K562 (cell line): ENCODE results near the gene FLAD1. TPM values are rescaled to one million over a fixed set of nuclear protein-coding genes. Genes with fewer than 3 reads are reported as not detected.
A peak's percentile ranks its signal among the peaks of the same experiment; 100 is the strongest.

Experiments
- CHD7 ChIP-seq: fragments of 200-600 bp; sonication (generic); IDR thresholded peaks from one replicate; pipeline ENCODE4 v1.6.1; 2012; ENCODE audit warnings: mild to moderate bottlenecking, low read depth, low read length, inconsistent platforms
- E4F1 ChIP-seq: fragments of 250-450 bp; sonication (Bioruptor Pico); IDR thresholded peaks from 2 replicates; pipeline ENCODE4 v1.5.0; 2021; ENCODE audit warnings: mild to moderate bottlenecking, borderline replicate concordance
- GATA2 ChIP-seq: sonication (generic); formaldehyde crosslinking; IDR thresholded peaks from 2 replicates; pipeline ENCODE4 v1.4.0; 2020; ENCODE audit warnings: mild to moderate bottlenecking, missing genetic modification reagents
- HNRNPUL1 ChIP-seq: fragments of 200-400 bp; formaldehyde crosslinking; IDR thresholded peaks from 2 replicates; pipeline ENCODE4 v1.6.1; 2017; ENCODE audit warnings: low read length
- SMARCC2 ChIP-seq: fragments of 450-650 bp; IDR thresholded peaks from 2 replicates; pipeline ENCODE4 v1.6.1; 2017; ENCODE audit warnings: antibody characterized with exemption, moderate library complexity, mild to moderate bottlenecking, low read depth
- SP1 ChIP-seq: sonication (generic); formaldehyde crosslinking; IDR thresholded peaks from 2 replicates; pipeline ENCODE4 v1.8.1; 2022; ENCODE audit warnings: mild to moderate bottlenecking, missing genetic modification reagents
- ZBTB26 ChIP-seq: fragments of 450-650 bp; formaldehyde crosslinking; IDR thresholded peaks from 2 replicates; pipeline ENCODE4 v1.4.0; 2022; ENCODE audit warnings: missing genetic modification characterization
- ZKSCAN8 ChIP-seq: fragments of 200-800 bp; sonication (Bioruptor generic); IDR thresholded peaks from 2 replicates; pipeline ENCODE4 v1.6.1; 2016; ENCODE audit warnings: missing genetic modification characterization, missing compliant biosample characterization
- polyA plus RNA-seq, 8 experiments: library from polyadenylated mRNA; depleted of rRNA in 4 of 8; stranded (reverse) in 5 of 8; unstranded in 3 of 8; fragments of >200 nt; fragmentation: Nextera tagmentation in 2 of 8; fragmentation: Illumina TruSeq in 1 of 8; extraction: Ambion mirVana in 2 of 8; extraction: Trizol in 1 of 8; gene quantifications; 2 replicates each; pipeline versions ENCODE4 v1.2.1 to v1.2.3, GENCODE V29; 2011 to 2014; ENCODE audit warnings: inconsistent platforms in 1 of 8, missing spikeins in 1 of 8
- total RNA-seq, 7 experiments: library from RNA; depleted of rRNA in 6 of 7; stranded (reverse); fragments of >200 nt in 6 of 7; fragmentation: Illumina TruSeq in 2 of 7; extraction: Trizol in 2 of 7; gene quantifications; 2 replicates each; pipeline versions ENCODE4 v1.2.1 to v1.2.3, GENCODE V29; 2011 to 2021; ENCODE audit warnings: low replicate concordance in 1 of 7

FLAD1 gene
- total and polyA plus RNA-seq, 9 of the 15 experiments (the other 6 are each of a cell fraction or from before 2014, with no cell fraction given), result 24.9 to 85.8 (median 67.0) TPM

- TF ChIP-seq CHD7 (no peak), SP1 (CRISPR knock-in tag) (peak; percentile 56; the same call in 1 of the 2 replicates), SMARCC2 (no peak), GATA2 (CRISPR knock-in tag) (no peak), HNRNPUL1 (no peak), ZKSCAN8 (no peak), E4F1 (CRISPR knock-in tag) (no peak), ZBTB26 (0 out of 2 replicates have a peak, but pooled peaks have one; percentile 2)
Observed at GRCh38 chr1:154955718-154956543, 27.2 kb upstream of the FLAD1 start, which contains the start of gene PBXIP1 (continued).
